OCI-LY1 (cell line): ENCODE results near the gene CTF1.

Experiments used
- CTCF ChIP-seq: fragments of 200-600 bp; sonication (generic), shearing (Covaris generic); IDR thresholded peaks from 2 replicates; pipeline ENCODE4 v1.5.1; 2017; ENCODE audit warnings: mild to moderate bottlenecking, antibody characterized with exemption, low read length, moderate library complexity, mixed read lengths
- EZH2 ChIP-seq: fragments of 200-600 bp; sonication (generic), shearing (Covaris generic); IDR thresholded peaks from 2 replicates; pipeline ENCODE4 v1.8.0; 2017; ENCODE audit warnings: borderline replicate concordance, mixed run types, mild to moderate bottlenecking, antibody characterized with exemption, low read length, moderate library complexity, mixed read lengths

DNA sequence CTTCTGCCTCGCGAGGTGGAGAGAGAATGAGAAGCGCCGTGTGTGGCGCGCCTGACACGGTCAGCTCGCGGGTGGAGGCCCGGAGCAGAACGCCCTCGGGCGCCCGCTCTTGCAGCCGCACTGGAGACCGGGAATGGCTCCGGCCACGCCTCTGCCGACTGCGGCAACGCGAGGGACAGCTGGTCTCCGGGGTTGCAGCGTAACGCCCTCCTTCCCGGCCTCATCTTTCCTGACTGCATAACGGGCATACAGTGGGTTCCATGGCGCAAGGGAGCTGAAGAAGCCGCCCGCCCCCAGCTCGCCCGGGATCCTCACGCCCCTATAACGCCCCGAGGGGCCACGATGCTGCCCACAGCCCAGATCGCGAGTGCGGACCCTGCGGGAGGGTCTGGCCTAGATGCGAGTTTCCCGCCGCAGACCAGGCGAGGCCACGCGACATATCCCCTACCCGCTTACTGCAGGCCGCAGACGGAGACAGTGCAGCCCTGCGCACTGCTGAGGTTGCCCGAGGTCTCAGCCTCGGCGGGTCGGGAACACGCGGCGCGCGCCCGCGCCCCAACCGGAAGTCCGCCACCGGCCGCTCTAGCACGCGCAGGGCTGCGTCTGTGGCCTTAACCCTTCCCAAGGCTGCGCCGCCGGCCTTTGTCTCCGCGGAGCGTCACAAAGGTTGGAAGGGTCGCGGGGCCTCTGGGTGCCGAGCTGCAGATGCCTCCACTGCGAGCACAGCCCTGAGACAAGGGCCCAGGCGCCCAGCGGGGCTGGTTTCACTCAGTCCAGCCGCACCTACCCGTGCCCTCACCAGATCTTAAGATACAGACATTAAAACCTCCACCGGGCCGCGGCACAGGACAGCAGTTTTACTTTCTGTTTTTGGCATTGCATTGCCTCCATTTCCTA lies 21.3 kb upstream of the CTF1 start:
- TF ChIP-seq CTCF: no peak
- no peak for TF ChIP-seq EZH2
